Mesenchymal stem cell (in vitro differentiated cells and primary cell): ENCODE measurements around the gene PLXNC1.

Experiments
- DNase-seq: peaks from one replicate; pipeline ENCODE4 v3.0.0-alpha.2; 2013
- H2AFZ ChIP-seq: one replicate; pipeline ENCODE4 v1.6.1; 2013; ENCODE audit warnings: low read depth, mild to moderate bottlenecking, control low read depth, inconsistent platforms, low read length, moderate library complexity
- H2AK5ac ChIP-seq: 2 replicates; pipeline ENCODE4 v1.6.1; 2013; ENCODE audit warnings: low read length, moderate library complexity, mild to moderate bottlenecking, inconsistent platforms; ENCODE audit not compliant: severe bottlenecking
- H2BK120ac ChIP-seq: one replicate; pipeline ENCODE4 v1.6.1; 2013; ENCODE audit warnings: low read depth, mild to moderate bottlenecking, inconsistent platforms, low read length, moderate library complexity
- H2BK12ac ChIP-seq, 2 experiments: one replicate each; pipeline ENCODE4 v1.6.1; 2013; ENCODE audit warnings: inconsistent platforms in 2 of 2, low read length in 2 of 2, mild to moderate bottlenecking in 2 of 2, moderate library complexity in 2 of 2, control low read depth in 1 of 2
- H2BK15ac ChIP-seq: one replicate; pipeline ENCODE4 v1.6.1; 2013; ENCODE audit warnings: mild to moderate bottlenecking, low read depth, inconsistent platforms; ENCODE audit not compliant: poor library complexity, severe bottlenecking
- H2BK5ac ChIP-seq: 2 replicates; pipeline ENCODE4 v1.6.1; 2013; ENCODE audit warnings: low read depth, mild to moderate bottlenecking, low read length, control low read depth, inconsistent platforms; ENCODE audit not compliant: poor library complexity, severe bottlenecking
- H3K14ac ChIP-seq, 2 experiments: one replicate each; pipeline ENCODE4 v1.6.1; 2013; ENCODE audit warnings: inconsistent platforms in 2 of 2, low read length in 2 of 2, control low read depth in 1 of 2, mild to moderate bottlenecking in 1 of 2, moderate library complexity in 1 of 2
- H3K18ac ChIP-seq, 2 experiments: one replicate each; pipeline ENCODE4 v1.6.1; 2013; ENCODE audit warnings: inconsistent platforms in 2 of 2, low read length in 2 of 2, control low read depth in 1 of 2, low read depth in 1 of 2, mild to moderate bottlenecking in 1 of 2
- H3K23ac ChIP-seq, 2 experiments: one replicate each; pipeline ENCODE4 v1.6.1; 2013; ENCODE audit warnings: inconsistent platforms in 2 of 2, low read length in 2 of 2, mild to moderate bottlenecking in 2 of 2, moderate library complexity in 2 of 2, control low read depth in 1 of 2
- H3K27ac ChIP-seq: 2 replicates; pipeline ENCODE4 v1.5.1; 2013; ENCODE audit warnings: mild to moderate bottlenecking, moderate library complexity, low read length, control low read depth, inconsistent platforms; ENCODE audit not compliant: poor library complexity, severe bottlenecking
- H3K27me3 ChIP-seq, 2 experiments: 2 replicates each; pipeline versions ENCODE4 v1.6.1 to v1.7.0; 2013; ENCODE audit warnings: low read length in 2 of 2, mild to moderate bottlenecking in 2 of 2, moderate library complexity in 2 of 2, control low read depth in 1 of 2, inconsistent platforms in 1 of 2; ENCODE audit not compliant: control insufficient read depth in 1 of 2, insufficient read depth in 1 of 2
- H3K36me3 ChIP-seq, 2 experiments: 2 replicates each; pipeline versions ENCODE4 v1.6.1 to v1.7.0; 2013; ENCODE audit warnings: low read length in 2 of 2, control low read depth in 1 of 2, inconsistent platforms in 1 of 2, low read depth in 1 of 2, mild to moderate bottlenecking in 1 of 2; ENCODE audit not compliant: insufficient read depth in 2 of 2, control insufficient read depth in 1 of 2
- H3K4ac ChIP-seq, 2 experiments: one replicate each; pipeline ENCODE4 v1.6.1; 2013; ENCODE audit warnings: inconsistent platforms in 2 of 2, low read length in 2 of 2, mild to moderate bottlenecking in 2 of 2, moderate library complexity in 2 of 2, control low read depth in 1 of 2, low read depth in 1 of 2
- H3K4me1 ChIP-seq: 2 replicates; pipeline ENCODE4 v1.6.1; 2013; ENCODE audit warnings: low read depth, low read length, control low read depth; ENCODE audit not compliant: control insufficient read depth, insufficient read depth
- H3K4me2 ChIP-seq: 2 replicates; pipeline ENCODE4 v1.6.1; 2013; ENCODE audit warnings: low read length, mild to moderate bottlenecking, inconsistent platforms; ENCODE audit not compliant: poor library complexity, severe bottlenecking
- H3K4me3 ChIP-seq, 2 experiments: 2 replicates each; pipeline versions ENCODE4 v1.5.1 to v1.7.0; 2013; ENCODE audit warnings: low read length in 2 of 2, mild to moderate bottlenecking in 2 of 2, control low read depth in 1 of 2, low read depth in 1 of 2; ENCODE audit not compliant: insufficient read depth in 1 of 2
- H3K79me1 ChIP-seq: replicated peaks from 2 replicates; pipeline ENCODE4 v1.6.1; 2013; ENCODE audit warnings: mild to moderate bottlenecking, control low read depth, low read length, inconsistent platforms; ENCODE audit not compliant: poor library complexity, severe bottlenecking
- H3K9ac ChIP-seq: 2 replicates; pipeline ENCODE4 v1.7.0; 2013; ENCODE audit warnings: mild to moderate bottlenecking, low read length, moderate library complexity
- H3K9me3 ChIP-seq: 2 replicates; pipeline ENCODE4 v1.7.0; 2013; ENCODE audit warnings: mild to moderate bottlenecking, low read length; ENCODE audit not compliant: control insufficient read depth
- H4K8ac ChIP-seq: one replicate; pipeline ENCODE4 v1.6.1; 2013; ENCODE audit warnings: inconsistent platforms, mild to moderate bottlenecking, low read length, moderate library complexity
- H4K91ac ChIP-seq: one replicate; pipeline ENCODE4 v1.6.1; 2013; ENCODE audit warnings: mild to moderate bottlenecking, low read length, inconsistent platforms
- WGBS: methylation state at CpG from one replicate; pipeline ENCODE4 v1.1.7; 2013; ENCODE audit warnings: mixed read lengths; 5-methylcytosine and 5-hydroxymethylcytosine counted together

The PLXNC1 gene

DNA sequence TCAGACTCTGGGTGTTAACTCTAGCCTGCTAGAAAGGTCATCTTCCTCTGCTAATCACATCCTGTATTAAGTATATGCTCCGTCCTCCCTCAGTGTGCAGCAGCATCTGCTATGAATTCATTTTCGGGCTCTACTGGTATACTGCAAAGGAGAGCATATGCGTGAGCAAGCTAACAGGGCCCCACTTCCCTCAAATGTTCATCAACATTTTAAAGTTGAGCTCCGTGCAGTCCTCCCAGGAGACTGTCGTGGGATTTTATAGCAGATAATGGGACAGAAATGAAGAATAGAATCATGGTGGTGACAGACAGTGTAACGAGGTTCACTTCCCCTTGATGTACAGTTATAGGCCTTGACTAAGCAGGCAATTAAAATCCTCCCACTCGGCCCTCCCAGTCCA lies 131.7 kb downstream of the PLXNC1 start:
- no peak for DNase-seq
- H3K4me1 ChIP-seq, result no peaks in the 10 kb centered on the region
- H3K23ac ChIP-seq, result no peak overlapping the region
- no peak overlapping the region for H2BK5ac ChIP-seq
- H4K91ac ChIP-seq, result peak overlapping the region; percentile 43
- H2BK12ac ChIP-seq, result no peak overlapping the region
- peaks cover 0 to 26% of the 10 kb centered on the region in 2 experiments for H3K36me3 ChIP-seq
- no peak overlapping the region for H2BK15ac ChIP-seq
- no peak overlapping the region for H3K4me3 ChIP-seq
- no peak overlapping the region for H2AK5ac ChIP-seq
- no peak overlapping the region for H3K14ac ChIP-seq
- H3K18ac ChIP-seq, result no peak overlapping the region
- H3K27me3 ChIP-seq, result peaks cover 15 to 25% of the 10 kb centered on the region in 2 experiments
- no peak overlapping the region for H3K27ac ChIP-seq
- H3K4me2 ChIP-seq, result no peak overlapping the region
- H3K79me1 ChIP-seq, result no peaks in the 10 kb centered on the region
- no peak overlapping the region for H4K8ac ChIP-seq
- no peak overlapping the region for H2AFZ ChIP-seq
- no peak overlapping the region for H2BK120ac ChIP-seq
- H3K9ac ChIP-seq, result no peak overlapping the region
- 74% methylated on average over 4 of the region's 7 CpGs for WGBS
- no peak overlapping the region for H3K4ac ChIP-seq
- H3K9me3 ChIP-seq, result no peaks in the 10 kb centered on the region

GRCh38 chr12:94282675-94283074 lies 134.3 kb downstream of the PLXNC1 start:
- Histone ChIP-seq H3K27ac (no peak overlapping the region), H3K4me2 (no peak overlapping the region), H4K8ac (no peak overlapping the region), H2BK5ac (no peak overlapping the region), H4K91ac (no peak overlapping the region), H2BK15ac (no peak overlapping the region), H3K18ac (peak overlapping the region in 1 of 2 experiments; percentile 38), H3K23ac (no peak overlapping the region), H2BK120ac (no peak overlapping the region), H3K4ac (no peak overlapping the region), H3K9me3 (no peaks in the 10 kb centered on the region), H2AK5ac (no peak overlapping the region), H3K14ac (no peak overlapping the region), H2AFZ (no peak overlapping the region), H3K9ac (no peak overlapping the region), H3K4me3 (no peak overlapping the region), H2BK12ac (no peak overlapping the region), H3K27me3 (peaks cover 24 to 25% of the 10 kb centered on the region in 2 experiments), H3K36me3 (peaks cover 0 to 36% of the 10 kb centered on the region in 2 experiments), H3K4me1 (no peaks in the 10 kb centered on the region), H3K79me1 (no peaks in the 10 kb centered on the region)
- peak; percentile 19 for DNase-seq
- 45% methylated on average over 7 of the region's 7 CpGs for WGBS

DNA sequence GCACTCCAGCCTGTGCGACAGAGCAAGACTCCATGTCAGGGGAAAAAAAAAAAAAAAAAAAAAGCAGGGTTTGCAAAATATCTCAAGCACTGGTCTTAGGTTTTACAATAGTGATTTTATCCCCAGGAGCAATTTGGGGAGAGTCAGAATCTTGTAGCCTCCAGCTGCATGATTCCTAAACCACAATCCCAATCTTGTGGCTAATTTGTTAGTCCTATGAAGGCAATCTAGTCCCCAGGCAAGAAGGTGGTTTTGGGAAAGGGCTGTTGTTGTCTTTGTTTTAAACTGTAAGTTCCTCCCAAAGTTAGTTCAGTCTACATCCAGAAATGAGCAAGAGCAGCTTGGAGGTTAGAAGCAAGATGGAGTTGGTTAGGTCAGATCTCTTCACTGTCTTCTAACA lies 135.7 kb downstream of the PLXNC1 start:
- WGBS, result 100% methylated on average over 1 of the region's 1 CpG
- no peak overlapping the region for H4K91ac ChIP-seq
- no peak overlapping the region for H3K18ac ChIP-seq

DNA sequence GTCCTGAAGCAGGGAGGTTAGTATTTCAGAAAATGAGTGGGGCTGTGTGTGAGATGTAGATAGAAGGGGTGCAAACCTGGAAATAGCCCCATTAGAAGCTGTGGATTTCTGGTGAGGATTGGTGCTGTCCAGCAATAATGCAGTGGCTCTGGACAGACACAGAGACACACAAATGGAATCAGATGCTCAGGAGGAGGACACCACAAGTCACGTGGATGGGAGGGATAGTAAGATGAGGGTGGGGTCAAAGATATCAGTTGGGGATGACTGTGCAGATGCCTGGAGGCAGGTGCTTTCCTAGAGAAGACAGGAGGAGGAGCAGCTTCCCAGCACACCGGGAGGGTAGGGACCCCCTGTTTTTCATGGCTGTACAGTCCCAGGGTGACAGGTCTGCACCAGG lies 136.5 kb downstream of the PLXNC1 start:
- no peak overlapping the region for H4K8ac ChIP-seq
- 79% methylated on average over 2 of the region's 2 CpGs for WGBS
- H3K14ac ChIP-seq, result no peak overlapping the region
- DNase-seq, result no peak
- H3K36me3 ChIP-seq, result peaks cover 0 to 39% of the 10 kb centered on the region in 2 experiments
- H3K9ac ChIP-seq, result no peak overlapping the region
- H3K27me3 ChIP-seq, result peaks cover 24 to 25% of the 10 kb centered on the region in 2 experiments
- no peak overlapping the region for H3K23ac ChIP-seq
- no peaks in the 10 kb centered on the region for H3K9me3 ChIP-seq
- H3K79me1 ChIP-seq, result no peaks in the 10 kb centered on the region
- H4K91ac ChIP-seq, result no peak overlapping the region
- no peaks in the 10 kb centered on the region for H3K4me1 ChIP-seq
- no peak overlapping the region for H2BK5ac ChIP-seq
- no peak overlapping the region for H2AK5ac ChIP-seq
- H2AFZ ChIP-seq, result no peak overlapping the region
- no peak overlapping the region for H3K4me2 ChIP-seq
- no peak overlapping the region for H3K27ac ChIP-seq
- no peak overlapping the region for H3K4me3 ChIP-seq
- no peak overlapping the region for H2BK15ac ChIP-seq
- peak overlapping the region in 1 of 2 experiments; percentile 31 for H2BK12ac ChIP-seq
- H3K18ac ChIP-seq, result no peak overlapping the region
- no peak overlapping the region for H3K4ac ChIP-seq
- H2BK120ac ChIP-seq, result no peak overlapping the region

More for the DNA sequence above, 135.7 kb downstream of the PLXNC1 start:
- Histone ChIP-seq H2BK120ac (no peak overlapping the region), H3K4me2 (no peak overlapping the region), H3K4ac (no peak overlapping the region), H2BK12ac (no peak overlapping the region), H3K79me1 (no peaks in the 10 kb centered on the region), H4K8ac (no peak overlapping the region), H3K9ac (no peak overlapping the region), H2BK5ac (no peak overlapping the region), H3K9me3 (no peaks in the 10 kb centered on the region), H3K27ac (no peak overlapping the region), H3K4me3 (no peak overlapping the region), H3K27me3 (peaks cover 24 to 25% of the 10 kb centered on the region in 2 experiments), H2AK5ac (no peak overlapping the region), H3K23ac (no peak overlapping the region), H3K4me1 (no peaks in the 10 kb centered on the region), H3K14ac (no peak overlapping the region), H3K36me3 (peaks cover 0 to 41% of the 10 kb centered on the region in 2 experiments), H2AFZ (no peak overlapping the region), H2BK15ac (no peak overlapping the region)
- no peak for DNase-seq
